Measurements from ENCODE around the gene PALLD. TPM values are rescaled to one million over a fixed set of nuclear protein-coding genes. Genes with fewer than 3 reads are reported as not detected.
"Not testable (repeated sequence)": the region's sequence is repeated elsewhere in the genome, so short reads cannot be mapped to it uniquely, and the experiment has no call there.

PALLD gene
- total RNA-seq, 4 donors from 2014 or later: 1,036 to 2,270 (median 2,202) TPM

GRCh38 chr4:168928875-168929274, 432.0 kb downstream of the PALLD start:
- Histone ChIP-seq H3K27me3 (no peaks in the 10 kb centered on the region), H3K36me3 (peaks cover 36 to 73% of the 10 kb centered on the region in 2 donors), H3K4me3 (no peak overlapping the region), H3K27ac (no peak overlapping the region), H3K9me3 (peaks cover 0 to 33% (median 0%) of the 10 kb centered on the region in 3 donors), H3K4me1 (peaks cover 0 to 2% (median 0%) of the 10 kb centered on the region in 3 donors)
- WGBS, 2 donors (ENCODE audit: low coverage in 1 of 2): 60 to 85% methylated on average over 2 to 3 of the region's 3 CpGs
- ATAC-seq: no peak
- TF ChIP-seq POLR2AphosphoS5 (IDR thresholded peaks at IDR 0.05) (no peak), CTCF (IDR thresholded peaks at IDR 0.05) (no peak), POLR2A (IDR thresholded peaks at IDR 0.05) (no peak), EP300 (IDR thresholded peaks at IDR 0.05) (no peak)

DNA sequence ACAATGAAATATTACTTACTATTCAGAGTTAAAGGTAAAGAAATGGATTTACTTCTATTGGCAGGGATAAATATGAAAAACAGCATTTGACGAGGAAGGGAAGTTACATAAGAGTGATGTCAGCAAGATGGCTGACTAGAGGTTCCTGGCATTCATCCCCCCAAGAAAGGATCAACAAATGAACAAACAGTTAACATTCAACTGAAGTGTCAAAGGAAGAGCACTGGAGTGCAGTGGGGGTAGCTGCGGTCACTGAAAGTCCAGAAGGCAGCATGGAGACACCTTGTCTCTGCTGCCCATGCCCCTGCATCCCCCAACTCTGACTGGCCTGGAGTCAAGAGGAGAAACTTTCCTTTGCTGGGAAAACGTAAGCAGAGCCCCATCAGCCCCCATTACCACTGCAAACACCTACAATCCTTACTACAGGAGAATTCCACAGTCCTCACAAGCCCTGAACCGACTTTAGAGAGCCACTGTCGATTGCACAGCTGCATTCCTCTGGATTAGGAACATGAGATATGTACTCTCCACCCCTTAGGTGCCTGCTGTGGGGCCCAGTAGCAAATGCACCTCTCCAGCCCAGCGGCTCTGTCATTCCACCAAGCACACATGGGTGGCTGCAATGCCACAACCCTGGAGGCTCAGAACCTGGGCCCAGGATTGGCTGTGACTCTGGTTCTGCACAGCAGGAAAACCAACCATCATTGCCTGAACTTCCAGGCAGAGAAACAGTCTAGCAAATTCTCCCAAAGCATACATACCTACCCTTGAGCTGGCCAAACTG, 433.8 kb downstream of the PALLD start:
- WGBS, 2 donors (ENCODE audit: low coverage in 1 of 2): 64 to 79% methylated on average over 4 to 5 of the region's 6 CpGs
- ATAC-seq: peak; percentile 38

DNA sequence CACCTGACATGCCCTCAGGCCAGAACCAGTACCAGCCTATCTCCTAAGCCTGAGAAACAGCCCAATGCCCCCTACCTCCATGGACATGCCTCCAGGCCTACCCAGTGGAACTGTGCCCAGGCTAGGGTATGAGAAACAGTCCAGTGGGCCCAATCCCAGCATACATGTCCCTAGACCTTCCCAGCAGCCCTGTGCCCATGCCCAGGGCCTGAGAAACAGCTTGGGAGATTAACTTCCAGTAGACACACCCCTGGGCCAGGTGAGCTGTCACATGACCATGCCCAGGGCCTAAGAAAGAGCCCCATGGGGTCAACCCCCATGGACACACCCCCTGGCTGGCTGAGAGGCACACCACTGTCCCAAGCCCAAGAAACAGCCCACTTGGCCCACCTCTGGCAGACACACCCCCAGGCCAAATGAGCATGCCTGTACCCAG, 434.4 kb downstream of the PALLD start:
- peak overlapping the region in 3 of 4 donors; percentile 32 to 63 (median 43) for H3K27ac ChIP-seq
- H3K9me3 ChIP-seq: peaks cover 0 to 49% (median 0%) of the 10 kb centered on the region in 3 donors
- ATAC-seq: peak; percentile 53

More for the DNA sequence above, 433.8 kb downstream of the PALLD start:
- peaks cover 0 to 43% (median 0%) of the 10 kb centered on the region in 3 donors for H3K9me3 ChIP-seq
- TF ChIP-seq POLR2AphosphoS5 (IDR thresholded peaks at IDR 0.05) (peak; percentile 56), EP300 (IDR thresholded peaks at IDR 0.05) (no peak)
- no peak overlapping the region for H3K4me3 ChIP-seq
- H3K36me3 ChIP-seq: peaks cover 28 to 55% of the 10 kb centered on the region in 2 donors
- peak overlapping the region in 3 of 4 donors; percentile 32 to 63 (median 43) for H3K27ac ChIP-seq
- H3K4me1 ChIP-seq: no peaks in the 10 kb centered on the region
- no peaks in the 10 kb centered on the region for H3K27me3 ChIP-seq

GRCh38 chr4:168932138-168932537, 435.3 kb downstream of the PALLD start:
- H3K27ac ChIP-seq: no peak overlapping the region
- no peaks in the 10 kb centered on the region for H3K27me3 ChIP-seq
- no peak for ATAC-seq
- no peaks in the 10 kb centered on the region for H3K4me1 ChIP-seq
- peaks cover 13 to 40% of the 10 kb centered on the region in 2 donors for H3K36me3 ChIP-seq
- H3K4me3 ChIP-seq: no peak overlapping the region
- TF ChIP-seq CTCF (IDR thresholded peaks at IDR 0.05) (no peak), POLR2A (IDR thresholded peaks at IDR 0.05) (no peak), EP300 (IDR thresholded peaks at IDR 0.05) (no peak), POLR2AphosphoS5 (IDR thresholded peaks at IDR 0.05) (no peak)
- peaks cover 0 to 58% (median 0%) of the 10 kb centered on the region in 3 donors for H3K9me3 ChIP-seq

More for the DNA sequence above, 434.4 kb downstream of the PALLD start:
- TF ChIP-seq CTCF (IDR thresholded peaks at IDR 0.05) (no peak), EP300 (IDR thresholded peaks at IDR 0.05) (no peak), POLR2A (IDR thresholded peaks at IDR 0.05) (peak in 1 of 2 donors; percentile 3), POLR2AphosphoS5 (IDR thresholded peaks at IDR 0.05) (peak; percentile 10)
- peaks cover 22 to 49% of the 10 kb centered on the region in 2 donors for H3K36me3 ChIP-seq
- no peaks in the 10 kb centered on the region for H3K27me3 ChIP-seq
- H3K4me3 ChIP-seq: no peak overlapping the region
- H3K4me1 ChIP-seq: no peaks in the 10 kb centered on the region

DNA sequence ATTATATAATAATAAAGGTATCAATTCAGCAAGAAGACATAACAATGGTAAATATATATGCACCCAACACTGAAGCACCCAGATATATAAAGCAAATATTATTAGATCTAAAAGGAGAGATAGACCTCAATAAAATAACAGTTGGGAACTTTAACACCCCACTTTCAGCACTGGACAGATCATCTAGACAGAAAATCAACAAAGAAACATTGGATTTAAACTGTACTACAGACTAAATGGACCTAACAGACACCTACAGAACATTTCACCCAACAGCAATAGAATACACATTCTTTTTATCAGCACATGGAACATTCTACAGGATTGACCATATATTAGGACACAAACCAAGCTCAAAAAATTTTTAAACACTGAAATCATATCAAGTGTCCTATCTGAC, 436.6 kb downstream of the PALLD start:
- Histone ChIP-seq H3K9me3 (peaks cover 0 to 71% (median 0%) of the 10 kb centered on the region in 3 donors), H3K27ac (no peak overlapping the region), H3K4me1 (no peaks in the 10 kb centered on the region), H3K36me3 (peaks cover 4 to 27% of the 10 kb centered on the region in 2 donors), H3K4me3 (no peak overlapping the region), H3K27me3 (no peaks in the 10 kb centered on the region)
- no peak for ATAC-seq
- TF ChIP-seq POLR2AphosphoS5 (IDR thresholded peaks at IDR 0.05): no peak
- no peak for TF ChIP-seq CTCF (IDR thresholded peaks at IDR 0.05)
- no peak for TF ChIP-seq EP300 (IDR thresholded peaks at IDR 0.05)
- no peak for TF ChIP-seq POLR2A (IDR thresholded peaks at IDR 0.05)

- WGBS, 2 donors (ENCODE audit: low coverage in 1 of 2): 96% methylated on average over 3 of the region's 3 CpGs
- not testable (repeated sequence) for ATAC-seq, H3K4me1 ChIP-seq, H3K4me3 ChIP-seq, H3K27ac ChIP-seq, H3K27me3 ChIP-seq, H3K36me3 ChIP-seq
- H3K9me3 ChIP-seq: peaks cover 0 to 69% (median 0%) of the 10 kb centered on the region in 3 donors
Observed at GRCh38 chr4:168937473-168937872, 440.6 kb downstream of the PALLD start.

All from gastroesophageal sphincter (tissue), 4 donors.